GM18502 (cell line): ENCODE results near the gene ALLC.

Experiments
- ATAC-seq: cut with Tn5 transposase; IDR thresholded peaks from one replicate; pipeline ENCODE4 v1.9.1; 2021; ENCODE audit warnings: mild to moderate bottlenecking; ENCODE audit not compliant: unreplicated experiment, poor library complexity

Gene ALLC

GRCh38 chr2:3638456-3638810 is 19.6 kb upstream of the ALLC start:
- ATAC-seq, result no peak

GRCh38 chr2:3639015-3639630 is 18.9 kb upstream of the ALLC start:
- ATAC-seq, result no peak

- no peak for ATAC-seq
These were observed 18.3 kb upstream of the ALLC start for GRCh38 chr2:3639653-3640052.

- ATAC-seq, result no peak
These were observed 16.8 kb upstream of the ALLC start for GRCh38 chr2:3641181-3641580.

GRCh38 chr2:3641841-3642421 is 16.1 kb upstream of the ALLC start:
- ATAC-seq, result no peak

- no peak for ATAC-seq
These were observed 15.3 kb upstream of the ALLC start for GRCh38 chr2:3642521-3643215.

- no peak for ATAC-seq
These were observed 14.4 kb upstream of the ALLC start for GRCh38 chr2:3643371-3644245.

GRCh38 chr2:3644246-3644525 is 13.8 kb upstream of the ALLC start:
- ATAC-seq, result peak; percentile 72

- ATAC-seq, result no peak
These were observed 13.0 kb upstream of the ALLC start for GRCh38 chr2:3644891-3645605.

- no peak for ATAC-seq
These were observed 12.1 kb upstream of the ALLC start for GRCh38 chr2:3645745-3646389.

GRCh38 chr2:3646446-3646845 is 11.6 kb upstream of the ALLC start:
- no peak for ATAC-seq

- no peak for ATAC-seq
These were observed 10.8 kb upstream of the ALLC start for GRCh38 chr2:3647246-3647645.

- no peak for ATAC-seq
These were observed 10.0 kb upstream of the ALLC start for GRCh38 chr2:3647831-3648651.

GRCh38 chr2:3648652-3649177 is 9.3 kb upstream of the ALLC start:
- ATAC-seq, result no peak

GRCh38 chr2:3649581-3649980 is 8.4 kb upstream of the ALLC start:
- no peak for ATAC-seq

- ATAC-seq, result no peak
These were observed 7.7 kb upstream of the ALLC start for GRCh38 chr2:3650140-3650920.

GRCh38 chr2:3651691-3652648 is 6.0 kb upstream of the ALLC start:
- ATAC-seq, result peak; percentile 92
